ENCODE data around the gene SNCA.

GRCh38 chr4:89878611-89879010 lies 41.6 kb upstream of the SNCA start:
- TF ChIP-seq CTCF (IDR thresholded peaks at IDR 0.05; ENCODE audit: low read depth, low read length, poor library complexity, severe bottlenecking) (no peak), EZH2phosphoT487 (IDR thresholded peaks at IDR 0.05; ENCODE audit: borderline replicate concordance, low read length) (no peak)
